Breast epithelium (tissue), 3 donors: ENCODE measurements around the gene EARS2.

ENCODE experiments used
- POLR2A ChIP-seq: fragments of 450-650 bp; IDR thresholded peaks from one replicate; pipeline ENCODE4 v1.6.1; 2016; ENCODE audit warnings: antibody characterized with exemption, mild to moderate bottlenecking, moderate library complexity
- POLR2AphosphoS5 ChIP-seq, 3 donors: sonication (generic); formaldehyde crosslinking; IDR thresholded peaks; one replicate each; pipeline ENCODE4 v1.6.1; 2017; ENCODE audit warnings: antibody characterized with exemption in 3 of 3
- TF ChIP-seq, protein P1 (sequence below), 3 donors: fragments of 450-650 bp; IDR thresholded peaks; one replicate each; pipeline ENCODE4 v1.5.1; 2016 to 2017; ENCODE audit warnings: antibody characterized with exemption in 3 of 3, mild to moderate bottlenecking in 3 of 3, moderate library complexity in 3 of 3

DNA sequence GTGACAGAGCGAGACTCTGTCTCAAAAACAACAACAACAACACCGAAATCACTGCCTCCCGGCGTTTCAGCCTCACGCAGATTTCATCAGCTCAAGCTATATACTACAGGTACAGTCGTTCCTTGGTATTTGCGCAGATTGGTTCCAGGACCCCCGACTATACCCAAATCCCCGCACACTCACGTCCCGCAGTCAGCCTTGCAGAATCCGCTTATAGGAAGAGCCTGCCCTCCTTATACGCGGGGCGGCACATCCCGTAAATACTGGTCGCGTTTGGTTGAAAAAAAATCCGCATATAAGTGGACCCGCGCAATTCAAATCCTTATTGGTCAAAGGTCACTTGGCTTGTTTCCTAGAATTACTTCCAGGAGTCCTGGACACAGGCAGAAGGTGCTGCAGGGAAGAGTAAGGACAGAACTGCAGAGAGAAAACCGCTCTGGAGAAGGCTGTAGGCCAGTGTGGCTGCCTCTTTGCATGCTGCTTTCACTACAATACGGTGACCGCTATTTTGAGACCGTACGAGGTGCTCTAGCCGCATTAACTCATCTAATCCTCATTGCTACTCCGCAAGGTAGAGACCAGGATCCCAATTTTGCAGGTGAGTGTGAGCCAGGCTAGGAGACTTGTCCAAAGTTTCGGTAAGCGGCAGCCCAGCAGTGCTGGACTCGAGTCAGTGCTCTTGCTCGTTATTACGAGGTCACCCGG lies 38.2 kb upstream of the EARS2 start:
- no peak for TF ChIP-seq POLR2A
- TF ChIP-seq, protein P1, sequence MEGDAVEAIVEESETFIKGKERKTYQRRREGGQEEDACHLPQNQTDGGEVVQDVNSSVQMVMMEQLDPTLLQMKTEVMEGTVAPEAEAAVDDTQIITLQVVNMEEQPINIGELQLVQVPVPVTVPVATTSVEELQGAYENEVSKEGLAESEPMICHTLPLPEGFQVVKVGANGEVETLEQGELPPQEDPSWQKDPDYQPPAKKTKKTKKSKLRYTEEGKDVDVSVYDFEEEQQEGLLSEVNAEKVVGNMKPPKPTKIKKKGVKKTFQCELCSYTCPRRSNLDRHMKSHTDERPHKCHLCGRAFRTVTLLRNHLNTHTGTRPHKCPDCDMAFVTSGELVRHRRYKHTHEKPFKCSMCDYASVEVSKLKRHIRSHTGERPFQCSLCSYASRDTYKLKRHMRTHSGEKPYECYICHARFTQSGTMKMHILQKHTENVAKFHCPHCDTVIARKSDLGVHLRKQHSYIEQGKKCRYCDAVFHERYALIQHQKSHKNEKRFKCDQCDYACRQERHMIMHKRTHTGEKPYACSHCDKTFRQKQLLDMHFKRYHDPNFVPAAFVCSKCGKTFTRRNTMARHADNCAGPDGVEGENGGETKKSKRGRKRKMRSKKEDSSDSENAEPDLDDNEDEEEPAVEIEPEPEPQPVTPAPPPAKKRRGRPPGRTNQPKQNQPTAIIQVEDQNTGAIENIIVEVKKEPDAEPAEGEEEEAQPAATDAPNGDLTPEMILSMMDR (IDR thresholded peaks at IDR 0.05), result no peak
- TF ChIP-seq POLR2AphosphoS5 (IDR thresholded peaks at IDR 0.05), result no peak
